ENCODE data around the gene TRA2B.

The TRA2B gene

DNA sequence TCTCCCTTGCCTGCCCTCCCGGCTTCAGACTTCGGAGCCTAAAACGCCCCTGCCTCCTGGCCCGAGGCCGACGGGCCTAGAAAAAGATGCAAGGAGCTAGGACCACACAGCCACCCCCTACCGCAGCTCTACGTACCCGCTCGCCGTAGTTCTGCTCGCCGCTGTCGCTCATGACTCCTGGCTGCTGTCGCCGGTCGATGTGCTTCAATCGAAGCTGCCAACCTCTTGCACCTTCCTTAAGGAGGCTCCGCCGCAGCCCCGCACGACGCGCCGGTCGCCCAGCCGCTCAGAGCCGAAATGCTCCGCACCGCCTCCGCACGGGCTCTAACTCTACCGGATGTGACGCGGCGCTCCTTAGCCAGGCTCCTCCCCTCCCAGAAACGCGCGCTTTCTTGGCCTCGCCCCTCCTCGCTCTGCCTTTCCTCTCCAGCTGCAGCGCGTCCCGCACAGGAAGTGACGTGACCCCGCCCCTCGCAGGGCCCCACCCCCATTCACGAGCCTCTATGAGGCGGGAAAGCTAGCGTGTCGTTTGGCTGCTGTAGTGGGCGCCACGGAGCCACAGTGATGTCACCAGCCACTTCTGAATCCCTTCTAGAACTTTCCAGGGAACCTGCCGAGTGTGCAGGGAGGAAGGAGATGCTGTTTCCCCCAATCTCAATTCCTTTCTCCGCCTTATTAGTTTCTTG is at the start of gene TRA2B:
Gene TRA2B, minus strand, starts transcription at position 326 of the 686 bp plus-strand sequence. Its CDS starts 154 bp downstream, at position 172.
- peak; percentile 99 for DNase-seq

- DNase-seq: no peak
Observed at GRCh38 chr3:185986198-185986777, 48.5 kb upstream of the TRA2B start.

DNA sequence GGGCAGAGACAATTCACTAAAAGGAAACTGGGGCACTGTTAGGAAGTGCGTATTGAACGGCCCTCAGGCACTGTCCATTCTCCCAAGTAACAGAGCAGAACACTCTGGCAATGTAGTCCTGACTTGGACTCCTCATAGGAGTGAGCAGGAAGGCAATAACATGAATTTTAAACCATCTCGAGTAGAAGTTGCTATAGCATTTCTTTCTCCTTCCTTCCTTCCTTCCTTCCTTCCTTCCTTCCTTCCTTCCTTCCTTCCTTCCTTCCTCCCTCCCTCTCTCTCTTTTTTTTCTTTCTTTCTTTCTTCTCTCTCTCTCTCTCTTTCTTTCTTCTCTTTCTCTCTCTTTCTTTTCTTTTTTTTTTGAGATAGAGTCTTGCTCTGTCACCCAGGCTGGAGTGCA is 46.4 kb upstream of the TRA2B start:
- DNase-seq: no peak

GRCh38 chr3:185983495-185984141 is 45.8 kb upstream of the TRA2B start:
- peak; percentile 41 for DNase-seq

GRCh38 chr3:185982632-185983031 is 44.8 kb upstream of the TRA2B start:
- no peak for DNase-seq

- DNase-seq: no peak
Observed at GRCh38 chr3:185981621-185982020, 43.8 kb upstream of the TRA2B start.

GRCh38 chr3:185979721-185980121 is 41.9 kb upstream of the TRA2B start:
- no peak for DNase-seq

GRCh38 chr3:185978516-185978915 is 40.7 kb upstream of the TRA2B start:
- DNase-seq: no peak

DNA sequence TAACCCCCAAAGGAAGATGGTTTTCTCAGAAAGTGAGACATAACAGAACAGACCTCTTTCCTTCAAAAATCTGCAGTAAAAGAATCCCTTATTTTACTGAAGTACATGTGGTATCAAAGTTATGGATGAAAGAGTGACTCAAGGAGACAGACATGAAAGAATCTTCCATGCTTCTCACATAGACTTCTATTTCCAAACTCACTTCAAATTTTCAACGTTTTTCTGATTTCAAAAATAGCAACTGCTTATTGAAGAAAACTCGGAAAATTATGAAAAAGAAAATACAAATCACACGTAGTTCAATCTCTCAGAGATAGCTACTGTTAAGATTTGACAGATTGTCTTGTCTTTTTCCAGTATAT is 39.8 kb upstream of the TRA2B start:
- no peak for DNase-seq

DNA sequence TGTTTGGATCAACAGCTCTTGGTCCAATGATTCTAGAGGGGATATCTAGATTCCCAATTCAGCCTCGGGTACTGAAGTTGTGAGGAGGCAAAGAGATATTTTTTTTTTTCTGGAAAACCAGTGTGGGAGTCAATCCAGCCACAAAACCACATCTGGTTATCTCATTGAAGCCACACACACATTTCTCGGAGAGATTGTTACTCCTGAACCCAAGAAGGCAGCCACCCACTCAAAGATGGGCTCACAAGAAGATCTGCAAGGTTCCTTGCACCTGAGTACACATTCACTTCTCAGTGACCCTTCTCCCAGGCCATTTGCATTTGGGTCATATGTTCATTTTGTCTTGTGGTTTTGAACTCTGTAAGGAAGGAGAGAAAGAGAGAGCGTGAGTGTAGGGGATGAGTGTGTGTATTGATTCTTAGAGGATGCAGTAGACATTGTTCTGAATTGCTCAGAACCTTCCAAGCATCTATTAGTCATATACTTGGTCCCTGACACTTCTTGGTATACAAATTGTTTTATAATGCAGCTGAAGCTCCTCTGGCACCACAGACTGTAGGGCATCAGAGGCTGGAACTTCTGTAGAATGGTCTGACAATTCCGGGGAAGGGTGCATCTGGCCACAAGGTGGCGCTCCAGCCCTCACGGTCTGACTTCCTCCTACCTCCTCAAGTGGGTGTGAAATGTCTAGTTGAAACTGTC is 39.3 kb upstream of the TRA2B start:
- DNase-seq: peak; percentile 90

DNA sequence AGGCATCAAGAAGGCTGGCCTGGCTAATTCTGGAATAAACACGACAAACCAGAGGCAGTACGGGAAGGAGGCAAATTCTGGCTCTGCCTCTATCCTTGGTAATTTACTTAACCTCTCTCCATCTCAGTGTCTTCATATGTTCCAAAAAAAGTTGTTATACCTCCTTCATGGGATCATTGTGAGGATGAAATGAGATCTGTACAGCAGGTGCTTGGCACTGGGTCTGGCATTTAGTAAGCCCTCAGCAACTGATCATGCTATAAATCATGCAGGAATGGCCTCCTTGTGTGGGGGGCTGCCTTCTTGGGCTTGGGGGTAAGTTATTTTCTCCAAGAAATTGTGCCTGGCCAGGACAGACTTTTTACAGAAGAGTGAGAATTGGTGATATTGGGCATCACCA is 38.3 kb upstream of the TRA2B start:
- no peak for DNase-seq

DNA sequence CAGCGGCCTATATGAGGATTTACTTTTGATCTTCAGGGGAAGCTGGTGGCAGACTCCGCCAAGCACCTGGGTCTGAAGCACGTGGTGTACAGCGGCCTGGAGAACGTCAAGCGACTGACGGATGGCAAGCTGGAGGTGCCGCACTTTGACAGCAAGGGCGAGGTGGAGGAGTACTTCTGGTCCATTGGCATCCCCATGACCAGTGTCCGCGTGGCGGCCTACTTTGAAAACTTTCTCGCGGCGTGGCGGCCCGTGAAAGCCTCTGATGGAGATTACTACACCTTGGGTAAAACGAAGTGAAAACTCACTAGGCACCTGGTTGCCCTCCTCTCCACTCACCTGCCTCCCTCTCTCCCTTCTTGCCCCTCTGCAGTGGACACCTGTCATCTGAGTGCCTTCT is 33.8 kb upstream of the TRA2B start:
- no peak for DNase-seq

DNA sequence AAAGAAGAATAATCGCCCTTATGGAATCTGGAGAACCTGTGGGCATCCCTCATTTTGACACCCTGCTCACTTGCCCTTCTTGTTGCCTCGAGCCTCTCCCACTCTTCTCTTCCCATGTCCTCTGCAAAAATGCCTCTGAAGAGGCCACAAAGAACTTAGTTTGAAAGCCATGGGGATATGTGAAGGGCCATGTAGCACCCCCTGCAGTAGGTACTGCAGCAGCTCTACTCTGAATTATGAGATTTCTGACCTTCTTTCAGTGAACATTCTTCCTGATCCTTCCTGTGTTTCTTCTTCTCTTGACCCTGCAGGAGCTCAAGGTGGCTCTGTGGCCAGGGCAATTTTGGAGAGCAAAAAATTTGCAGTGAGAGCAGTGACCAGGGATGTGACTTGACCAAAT is 30.4 kb upstream of the TRA2B start:
- DNase-seq: no peak

GRCh38 chr3:185966655-185967054 is 28.8 kb upstream of the TRA2B start:
- no peak for DNase-seq

DNA sequence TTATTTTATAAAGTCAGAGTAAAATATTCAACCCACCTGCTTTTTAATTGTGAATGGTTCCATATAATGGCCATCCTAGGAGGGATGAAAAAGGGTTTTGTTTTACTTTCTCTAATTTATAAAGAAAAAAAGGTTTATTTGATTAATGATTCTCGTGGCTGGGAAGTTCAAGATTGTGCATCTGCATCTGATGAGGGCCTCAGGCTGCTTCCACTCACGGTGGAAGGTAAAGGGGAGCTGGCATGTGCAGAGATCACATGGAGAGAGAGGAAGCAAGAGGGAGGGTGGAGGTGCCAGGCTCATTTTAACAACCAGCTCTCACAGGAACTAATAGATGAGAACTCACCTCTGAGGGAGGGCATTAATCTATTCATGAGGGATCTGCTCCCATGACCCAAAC is 27.7 kb upstream of the TRA2B start:
- no peak for DNase-seq

DNA sequence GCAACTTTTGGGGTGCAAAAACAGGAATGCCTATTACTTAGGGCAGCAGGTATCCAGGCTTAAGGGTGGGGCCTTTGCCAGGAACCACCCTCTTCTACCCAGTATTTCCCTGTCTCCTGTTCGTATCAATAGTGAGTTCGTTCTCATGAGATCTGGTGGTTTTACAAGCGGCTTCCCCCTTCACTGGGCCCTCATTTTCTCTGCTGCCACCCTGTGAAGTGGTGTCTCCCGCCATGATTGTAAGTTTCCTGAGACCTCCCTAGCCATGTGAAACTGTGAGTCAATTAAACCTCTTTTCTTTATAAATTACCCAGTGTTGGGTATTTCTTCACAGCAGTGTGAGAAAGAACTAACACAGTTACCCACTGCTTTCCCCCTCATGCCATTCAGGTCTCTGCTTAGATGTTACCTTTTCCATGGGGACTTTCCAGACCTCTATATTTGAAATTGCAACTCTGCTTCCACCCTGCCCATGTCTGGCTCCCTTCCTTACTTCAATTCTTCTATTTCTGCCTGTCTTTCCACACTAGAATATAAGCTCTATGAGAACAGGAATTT is 23.9 kb upstream of the TRA2B start:
- DNase-seq: peak; percentile 16

DNA sequence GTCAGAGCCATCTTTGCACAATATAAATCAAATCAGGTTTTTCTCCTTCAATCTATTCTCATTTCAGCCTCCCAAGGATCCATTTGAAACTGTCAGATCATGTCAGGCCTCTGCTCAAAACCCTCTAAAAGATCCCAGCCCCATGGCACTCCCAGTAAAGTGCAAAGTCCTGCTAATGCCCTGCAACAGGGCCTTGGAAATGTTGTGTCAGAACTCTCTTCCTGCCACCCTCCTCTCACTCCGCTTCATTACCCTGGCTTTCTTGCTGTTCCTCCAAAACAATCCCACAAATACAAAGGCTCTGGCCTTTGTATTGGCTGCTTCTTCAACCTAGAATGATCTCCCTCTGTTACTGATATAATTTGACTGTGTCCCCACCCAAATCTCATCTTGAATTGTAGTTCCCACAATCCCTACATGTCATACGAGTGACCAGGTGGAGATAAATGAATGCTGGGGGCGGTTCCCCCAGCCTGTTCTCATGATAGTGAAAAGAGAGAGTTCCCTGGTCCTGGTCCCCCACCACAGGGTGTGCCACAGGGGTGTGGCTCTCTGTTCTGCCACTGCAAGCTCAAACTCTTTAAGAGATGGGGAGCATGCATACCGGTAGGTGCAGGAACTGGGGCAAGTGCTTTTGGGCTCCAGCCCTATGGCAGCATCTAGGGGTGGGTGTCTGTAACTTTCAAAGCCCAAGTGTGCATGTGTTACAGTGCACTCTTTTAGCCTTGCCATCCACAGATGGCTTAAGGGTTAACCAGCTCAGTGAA is 22.9 kb upstream of the TRA2B start:
- peak; percentile 7 for DNase-seq

- no peak for DNase-seq
Observed at GRCh38 chr3:185959609-185960521, 22.1 kb upstream of the TRA2B start.

GRCh38 chr3:185958626-185959025 is 20.8 kb upstream of the TRA2B start:
- DNase-seq: no peak

GRCh38 chr3:185956244-185956643 is 18.4 kb upstream of the TRA2B start:
- no peak for DNase-seq

DNA sequence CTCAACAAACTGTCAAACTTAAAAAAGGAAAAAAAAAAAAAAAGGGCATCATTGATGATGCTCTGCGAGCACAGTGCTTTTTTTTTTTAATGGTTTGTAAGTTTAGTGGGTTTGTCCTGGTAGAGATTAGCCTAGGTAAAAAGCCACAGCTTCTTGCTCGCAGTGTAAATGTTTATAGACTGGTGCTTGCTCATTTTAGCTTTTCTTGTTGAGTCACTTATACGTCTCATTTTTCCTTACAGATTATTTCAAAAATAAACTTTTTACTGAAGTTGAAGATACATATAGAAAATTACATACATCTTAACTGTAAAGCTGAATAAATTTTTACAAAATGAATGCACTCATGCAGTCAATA is 16.5 kb upstream of the TRA2B start:
- no peak for DNase-seq

DNA sequence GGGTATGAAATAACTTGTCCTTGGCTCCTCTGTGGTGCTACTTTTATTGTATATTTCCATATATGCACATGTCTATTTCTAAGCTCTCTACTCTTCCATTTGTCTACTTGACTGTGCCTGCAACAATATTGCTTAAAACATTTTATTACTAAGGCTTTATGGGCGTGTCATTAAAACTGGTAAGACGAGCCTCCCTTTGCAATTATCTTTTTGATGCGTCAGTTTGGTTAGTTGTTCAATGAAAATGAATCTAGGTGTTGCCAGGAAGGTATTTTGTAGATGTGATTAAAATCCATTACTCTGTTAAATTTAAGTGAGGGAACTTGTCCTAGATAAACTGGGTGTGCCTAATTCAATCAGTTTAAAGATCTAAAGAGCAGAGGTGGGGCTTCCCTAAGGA is 12.9 kb upstream of the TRA2B start:
- no peak for DNase-seq
